Dermis blood vessel endothelial cell (primary cell): ENCODE data around the gene RNF152. TPM values are rescaled to one million over a fixed set of nuclear protein-coding genes. Genes with fewer than 3 reads are reported as not detected.
"Not testable (repeated sequence)": the region's sequence is repeated elsewhere in the genome, so short reads cannot be mapped to it uniquely, and the experiment has no call there.

Experiments used
- DNase-seq: peaks from one replicate; pipeline ENCODE4 v3.0.0; 2010
- total RNA-seq: library from RNA; depleted of rRNA; stranded (reverse); fragments of >200 nt; gene quantifications from 2 replicates; pipeline ENCODE4 v1.2.3, GENCODE V29; 2014

Gene RNF152
- total RNA-seq, 1 donor from 2014 or later: 91.2 TPM

DNA sequence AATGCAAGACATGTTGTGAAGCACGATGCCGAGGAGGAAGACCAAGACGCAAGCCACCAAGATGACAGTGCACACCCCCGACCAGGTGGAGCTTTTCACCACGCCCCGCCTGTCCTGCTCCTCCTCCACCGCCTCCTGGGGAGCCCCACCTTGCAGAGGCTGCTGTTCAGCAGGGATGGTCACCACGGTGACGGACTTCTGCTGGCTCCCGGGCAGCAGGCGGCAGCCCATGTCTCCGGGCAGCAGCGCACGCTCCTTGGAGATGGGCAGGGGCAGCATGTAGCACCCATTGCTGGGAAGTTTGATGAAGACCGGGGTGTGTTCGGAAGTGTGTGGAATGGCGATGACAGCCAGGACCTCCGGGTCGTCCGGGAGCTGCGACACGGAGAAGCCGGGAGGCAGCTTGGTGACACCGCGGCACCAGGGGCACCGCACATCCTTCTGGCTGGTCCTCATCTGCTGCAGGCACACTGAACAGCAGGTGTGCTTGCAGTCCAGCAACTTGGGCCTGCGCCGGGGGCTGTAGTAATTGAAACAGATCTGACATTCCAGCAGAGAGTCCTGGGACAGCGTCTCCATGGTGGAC, 76.8 kb downstream of the RNF152 start:
- DNase-seq: no peak

DNA sequence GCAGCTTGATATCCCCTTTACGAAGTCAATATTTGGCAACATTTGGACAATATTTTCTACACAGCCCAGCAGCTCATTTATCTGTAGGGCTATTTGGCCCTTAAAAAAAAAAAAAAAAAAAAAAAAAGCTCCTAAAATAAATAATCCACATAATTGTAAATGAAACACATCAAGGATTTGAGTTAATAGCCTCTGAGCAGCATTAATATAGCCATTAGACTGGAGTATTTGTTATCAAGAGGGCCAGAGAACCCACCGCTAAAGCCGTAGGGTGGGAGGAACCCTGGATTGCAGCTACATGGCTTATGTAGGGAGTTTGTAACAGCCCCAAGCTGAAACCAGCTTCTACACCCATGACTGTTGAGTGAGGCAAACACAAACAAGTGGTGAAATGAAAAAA, 84.5 kb downstream of the RNF152 start:
- no peak for DNase-seq

DNA sequence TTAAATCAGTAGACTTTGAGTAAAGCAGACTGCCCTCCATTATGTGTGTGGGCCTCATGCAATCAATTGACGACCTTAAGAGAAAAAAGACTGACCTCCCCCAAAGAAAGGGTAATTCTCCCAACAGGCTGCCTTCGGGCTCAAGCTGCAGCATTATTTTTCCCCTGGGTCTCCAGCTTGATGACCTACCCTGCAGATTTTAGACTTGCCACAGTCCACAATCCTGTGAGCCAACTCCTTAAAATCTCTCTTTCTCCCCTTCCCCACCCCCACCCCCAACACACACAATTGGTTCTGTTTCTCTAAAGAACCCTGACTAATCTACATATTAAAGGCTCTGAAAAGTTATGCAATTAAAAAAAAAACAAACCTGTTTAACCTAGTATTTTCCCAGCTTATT, 89.4 kb downstream of the RNF152 start:
- DNase-seq: no peak

DNA sequence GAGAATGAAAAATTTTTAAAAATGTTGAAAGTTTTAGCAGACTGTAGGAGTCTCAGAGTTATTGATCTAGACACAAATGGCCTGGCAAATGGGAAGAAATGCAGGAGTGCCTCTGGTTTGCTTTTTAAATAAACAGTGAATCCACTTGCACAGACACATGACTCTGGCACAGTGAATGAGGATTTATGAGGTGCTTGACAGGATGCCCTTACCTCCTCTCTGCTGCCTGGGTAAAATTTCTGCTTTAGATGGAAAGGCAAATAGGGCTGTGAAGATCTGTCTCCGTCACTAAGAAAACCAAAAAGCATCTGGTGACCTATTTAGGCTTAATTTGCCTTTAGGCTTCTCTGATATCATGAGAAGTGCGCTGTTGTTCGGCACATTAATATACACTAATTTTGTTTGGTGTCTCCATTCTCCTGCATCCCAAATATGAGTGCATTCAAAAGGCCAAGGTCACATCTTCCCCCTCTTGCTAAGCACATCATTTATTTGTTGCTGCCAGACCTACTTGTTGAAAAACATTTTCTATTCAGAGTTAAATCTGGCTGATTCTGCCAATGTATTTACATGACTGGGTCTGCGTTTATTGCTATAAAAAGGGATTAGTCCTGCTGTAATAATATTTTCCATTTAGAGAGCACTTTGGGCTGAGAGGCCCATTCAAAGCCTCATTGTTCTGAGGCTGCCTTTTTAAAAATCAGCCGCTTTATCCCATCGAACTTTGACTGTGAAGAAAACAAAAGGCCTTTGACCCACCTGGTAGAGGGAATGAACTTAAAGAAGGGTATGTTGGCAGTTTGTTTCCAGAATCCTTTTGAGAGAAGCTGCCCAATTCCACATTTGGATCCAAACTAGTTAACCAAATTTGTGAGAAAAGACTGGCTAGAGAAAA, 94.9 kb downstream of the RNF152 start:
- no peak for DNase-seq

DNA sequence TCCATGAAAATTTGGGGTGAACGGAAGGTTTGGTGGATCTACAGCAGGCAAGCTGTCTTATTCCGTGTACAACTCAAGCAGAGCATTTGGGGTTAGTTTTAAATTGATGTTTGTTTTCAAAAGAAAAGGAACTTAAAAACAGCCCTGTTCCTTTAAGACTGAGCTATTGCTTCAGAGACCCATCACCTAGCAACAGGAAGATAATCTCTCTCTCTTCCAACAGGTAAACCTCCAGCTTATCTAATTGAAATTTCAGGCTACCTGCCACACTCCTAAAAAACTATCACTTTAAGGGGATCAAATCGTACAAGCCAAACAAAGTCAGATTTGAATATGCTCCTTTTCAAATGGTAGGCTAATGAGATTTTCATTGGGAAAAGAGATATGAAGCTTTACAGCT, 101.8 kb downstream of the RNF152 start:
- no peak for DNase-seq

DNA sequence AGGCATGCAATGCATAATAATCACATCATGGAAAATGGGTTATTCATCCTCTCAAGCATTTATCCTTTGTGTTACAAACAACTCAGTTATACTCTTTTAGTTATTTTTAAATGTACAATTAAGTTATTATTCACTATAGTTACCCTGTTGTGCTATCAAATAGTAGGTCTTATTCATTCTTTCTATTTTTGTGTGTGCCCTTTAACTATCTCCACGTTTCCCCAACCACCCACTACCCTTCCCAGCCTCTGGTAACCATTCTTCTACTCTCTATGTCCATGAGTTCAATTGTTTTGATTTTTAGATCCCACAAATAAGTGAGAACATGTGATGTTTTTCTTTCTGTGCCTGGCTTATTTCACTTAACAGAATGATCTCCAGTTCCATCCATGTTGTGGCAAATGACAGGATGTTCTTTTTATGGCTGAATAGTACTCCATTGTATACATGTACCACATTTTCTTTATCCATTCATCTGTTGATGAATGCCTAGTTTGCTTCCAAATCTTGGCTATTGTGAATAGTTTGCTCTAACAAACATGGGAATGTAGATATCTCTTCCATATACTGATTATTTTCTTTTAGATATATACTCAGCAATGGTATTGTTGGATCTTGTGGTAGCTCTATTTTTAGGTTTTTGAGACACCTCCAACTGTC, 105.7 kb downstream of the RNF152 start:
- DNase-seq: not testable (repeated sequence)

DNA sequence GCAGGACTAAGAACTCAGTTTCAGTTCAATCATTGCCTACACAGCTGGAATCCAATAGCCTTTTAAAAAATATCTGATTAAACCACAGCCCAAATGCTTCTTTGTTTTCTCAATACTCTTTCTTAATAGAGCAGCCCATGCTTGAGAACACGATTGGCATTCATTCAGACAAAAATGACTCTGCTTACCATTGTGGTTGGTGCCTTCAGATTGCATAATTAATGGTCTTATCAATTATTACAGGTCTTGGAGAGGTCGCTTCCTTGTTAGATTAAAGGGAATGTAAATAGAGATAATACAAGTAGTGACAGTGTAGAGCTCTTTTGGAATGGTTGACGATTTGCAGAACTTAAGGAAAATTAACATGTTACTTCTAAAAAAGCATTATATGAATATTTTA, 107.2 kb downstream of the RNF152 start:
- no peak for DNase-seq

DNA sequence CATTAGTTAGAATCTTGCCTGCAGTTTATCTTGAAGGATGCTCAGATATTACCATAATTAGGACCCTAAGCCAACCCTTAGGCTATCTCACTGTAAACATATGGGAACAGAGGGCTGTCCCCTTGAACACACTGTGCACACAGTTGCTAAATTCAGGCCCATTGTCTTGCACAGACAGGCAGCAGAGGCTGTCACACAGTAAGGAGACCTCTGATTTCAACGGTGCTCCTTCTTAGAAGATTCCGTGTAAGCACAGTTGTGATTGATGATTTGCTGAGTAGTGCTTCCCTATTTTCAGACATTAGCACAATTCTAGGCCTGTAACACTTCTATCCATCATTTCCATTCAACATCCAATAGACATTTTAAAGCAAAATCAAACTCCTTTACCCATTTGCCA, 108.0 kb downstream of the RNF152 start:
- no peak for DNase-seq

DNA sequence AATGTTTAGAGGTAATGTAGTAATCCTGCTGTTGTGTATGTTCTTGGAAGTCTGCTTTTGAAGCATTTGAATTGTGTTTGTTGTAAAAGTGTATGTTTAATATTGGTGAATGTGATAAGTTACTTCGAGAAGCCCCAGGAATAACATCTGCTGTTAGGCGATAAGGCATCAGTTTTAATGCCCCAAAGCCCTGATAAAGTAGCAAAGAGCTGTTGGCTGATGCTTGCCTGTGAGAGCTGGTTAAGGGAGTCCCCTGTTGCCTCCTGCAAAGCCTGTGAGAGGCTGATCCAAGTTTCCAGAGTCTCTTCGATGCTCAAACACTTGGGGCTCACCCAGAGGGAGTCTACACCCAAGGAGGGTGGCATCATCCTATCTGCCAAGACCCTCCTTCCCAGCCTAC, 110.3 kb downstream of the RNF152 start:
- DNase-seq: no peak

DNA sequence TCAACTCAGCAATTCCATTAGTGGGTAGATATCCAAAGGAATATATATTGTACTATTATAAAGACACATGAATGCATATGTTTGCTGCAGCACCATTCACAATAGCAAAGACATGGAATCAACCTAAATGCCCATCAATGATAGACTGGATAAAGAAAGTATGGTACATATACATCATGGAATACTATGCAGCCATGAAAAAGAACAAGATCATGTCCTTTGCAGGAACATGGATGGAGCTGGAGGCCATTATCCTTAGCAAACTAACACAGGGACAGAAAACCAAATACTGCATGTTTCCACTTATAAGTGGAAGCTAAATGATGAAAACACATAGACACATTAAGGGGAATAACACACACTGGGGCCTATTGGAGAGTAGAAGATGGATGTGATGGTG, 116.6 kb downstream of the RNF152 start:
- not testable (repeated sequence) for DNase-seq

DNA sequence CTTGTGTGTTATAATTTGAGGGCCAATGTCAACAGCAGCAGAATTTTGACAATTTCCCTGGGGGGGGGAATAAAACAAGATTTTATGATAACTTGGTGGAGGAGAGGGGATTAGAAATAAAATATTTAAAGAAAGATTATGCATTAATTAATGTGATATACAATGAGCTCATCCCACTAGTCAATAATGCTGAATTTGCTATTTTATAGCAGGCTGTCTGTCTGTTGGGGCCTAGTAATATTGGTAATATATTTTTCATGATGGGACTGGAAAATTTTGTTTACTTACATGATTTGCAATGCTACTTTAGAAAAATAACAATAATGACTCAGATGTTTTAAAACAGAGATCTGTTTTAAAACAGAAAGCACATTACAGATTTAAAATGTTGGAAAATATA, 118.0 kb downstream of the RNF152 start:
- DNase-seq: no peak

DNA sequence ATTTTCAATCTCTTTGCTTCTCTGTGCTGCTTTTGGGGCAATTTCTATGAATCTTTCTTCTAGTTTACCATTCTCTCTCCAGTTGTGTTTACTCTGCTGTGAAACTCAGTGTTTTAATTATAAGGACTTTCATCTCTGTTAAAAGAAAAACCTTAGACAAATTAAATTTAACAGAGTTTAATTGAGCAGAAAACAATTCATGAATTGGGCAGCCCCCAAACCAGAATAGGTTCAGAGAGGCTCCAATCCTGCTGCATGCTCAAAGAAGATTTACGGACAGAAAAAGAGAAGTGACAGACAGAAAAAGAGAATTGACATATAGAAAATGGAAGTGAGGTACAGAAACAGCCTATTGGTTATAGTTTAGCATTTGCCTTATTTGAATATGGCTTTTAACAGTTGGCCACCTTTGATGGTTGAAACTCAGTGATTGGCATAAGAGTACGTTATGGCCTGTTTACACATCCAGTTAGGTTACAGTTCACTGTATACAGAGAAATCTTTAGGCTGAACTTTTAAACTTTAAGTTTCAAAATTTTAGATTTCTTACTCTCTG, 120.4 kb downstream of the RNF152 start:
- DNase-seq: no peak

DNA sequence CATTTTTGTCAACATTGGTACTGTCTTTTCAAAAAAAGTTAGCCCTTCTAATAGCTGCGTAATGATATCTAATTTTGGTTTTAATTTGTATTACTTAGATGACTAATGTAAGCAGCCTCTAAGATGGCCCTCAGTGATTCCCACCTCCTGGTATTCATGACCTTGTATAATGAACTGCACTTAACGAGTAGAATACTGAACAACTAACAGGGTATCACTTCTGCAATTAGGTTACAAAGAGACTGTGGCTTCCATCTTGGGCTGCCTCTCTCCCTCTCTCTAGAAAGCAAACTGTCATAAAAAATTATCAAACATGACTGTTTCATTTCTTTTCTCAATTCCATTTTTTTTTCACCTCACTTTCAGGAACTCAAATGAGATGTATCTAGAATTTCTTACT, 120.9 kb downstream of the RNF152 start:
- DNase-seq: no peak

DNA sequence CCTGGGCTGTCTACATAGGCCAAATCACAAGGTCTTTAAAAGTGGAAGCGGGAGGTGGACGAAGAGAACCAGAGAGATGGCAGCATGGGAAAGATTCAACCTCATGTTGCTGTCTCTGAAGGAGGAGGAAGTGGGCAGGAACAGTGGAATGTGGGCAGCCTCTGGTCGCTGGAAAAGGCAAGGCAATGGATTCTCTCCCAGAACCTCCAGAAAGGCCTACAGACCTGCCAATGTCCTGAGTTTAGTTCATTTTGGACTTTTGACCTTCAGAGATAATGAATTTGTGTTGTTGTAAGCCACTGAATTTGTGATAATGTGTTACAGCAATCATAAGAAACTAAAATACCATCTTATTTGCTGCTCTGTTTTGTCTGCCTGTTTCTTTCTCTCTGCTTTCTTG, 122.5 kb downstream of the RNF152 start:
- DNase-seq: no peak

DNA sequence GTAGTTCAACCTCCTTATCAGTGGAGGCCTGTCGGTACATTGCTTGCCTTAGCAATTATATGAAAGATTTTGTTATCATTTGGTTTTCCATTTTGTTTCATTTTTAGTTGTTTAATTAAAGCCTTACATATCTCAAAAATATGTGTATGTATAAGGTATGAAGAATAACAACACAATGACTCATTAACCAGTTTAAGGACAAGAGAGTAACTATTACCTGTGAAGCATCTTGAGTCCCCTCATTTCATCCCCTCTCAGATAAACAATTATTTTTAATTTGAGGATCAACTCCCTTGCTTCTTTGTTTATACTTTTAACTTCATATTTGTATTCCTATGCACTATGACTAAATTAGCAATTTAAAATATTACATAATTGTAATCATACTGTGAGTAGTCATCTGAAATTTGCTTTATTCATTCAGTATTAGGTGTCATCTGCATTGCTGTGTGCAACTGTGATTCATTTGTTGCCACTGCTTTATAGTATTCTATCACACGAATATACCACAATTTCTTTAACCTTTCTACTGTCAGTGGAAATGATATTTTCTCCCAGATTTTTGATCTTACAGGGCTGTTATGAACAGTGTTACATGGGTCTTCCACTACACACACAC, 126.4 kb downstream of the RNF152 start:
- no peak for DNase-seq

DNA sequence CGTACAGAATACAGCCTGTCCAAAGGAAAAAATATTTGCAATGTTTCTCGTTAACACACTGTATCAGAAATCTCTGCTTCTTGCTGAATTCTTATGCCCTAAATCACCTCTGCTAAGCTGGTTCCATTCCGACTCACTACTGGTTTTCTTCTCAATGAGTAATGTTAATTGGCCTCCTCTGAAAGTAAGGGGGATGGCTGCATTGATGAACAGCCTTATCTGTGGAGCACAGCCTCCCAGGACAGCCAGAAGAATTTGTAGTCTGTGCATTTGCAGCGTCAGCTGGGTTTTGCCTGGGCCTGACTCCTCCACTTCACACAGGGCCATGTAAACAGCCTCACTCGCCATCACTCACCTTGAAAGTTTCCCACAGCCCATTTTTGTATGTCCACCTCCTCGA, 127.7 kb downstream of the RNF152 start:
- DNase-seq: no peak

DNA sequence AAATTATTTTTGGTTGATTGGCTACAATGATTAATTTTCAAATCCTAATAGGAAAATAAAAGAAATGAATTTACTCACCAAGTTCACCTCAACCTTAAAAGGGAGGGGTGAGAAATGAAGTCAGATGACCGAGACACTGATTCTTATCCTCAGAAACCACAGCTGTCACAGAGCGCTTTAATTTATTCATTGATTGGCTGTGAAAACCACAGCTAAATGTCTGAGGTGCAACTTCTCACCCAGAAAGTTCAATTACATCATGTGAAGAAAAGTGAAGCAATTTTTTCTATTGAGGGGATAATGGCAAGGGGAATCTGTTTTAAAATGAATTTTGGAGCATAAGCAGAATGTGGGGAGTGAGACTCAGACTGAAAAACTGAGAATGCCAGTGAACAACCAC, 128.4 kb downstream of the RNF152 start:
- no peak for DNase-seq

DNA sequence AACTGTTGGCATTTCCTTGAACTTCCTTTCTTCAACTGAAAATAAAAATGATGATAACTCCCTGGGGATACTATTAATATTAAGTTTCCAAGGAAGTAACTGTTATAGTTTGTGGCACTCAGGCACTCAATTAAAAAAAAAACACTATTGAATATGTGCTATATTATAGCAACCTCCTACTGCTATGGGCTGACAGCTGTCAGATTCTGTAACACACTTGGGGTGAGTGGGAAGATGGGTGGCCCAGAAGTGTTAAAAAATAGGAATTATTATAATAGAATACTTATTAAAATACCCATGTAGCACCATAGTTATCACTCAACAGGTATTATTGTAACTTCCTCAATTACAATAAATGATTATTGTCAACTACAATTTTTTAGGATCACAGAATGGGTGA, 130.9 kb downstream of the RNF152 start:
- DNase-seq: no peak
